Renal pelvis (tissue), 4 donors: Measurements from ENCODE around the gene RASGRF1. TPM values are rescaled to one million over a fixed set of nuclear protein-coding genes. Genes with fewer than 3 reads are reported as not detected.
A peak's percentile ranks its signal among the peaks of the same experiment; 100 is the strongest.

Experiments used
- DNase-seq: peaks from one replicate; pipeline ENCODE4 v3.0.0-alpha.2; 2013
- polyA plus RNA-seq, 3 donors: library from polyadenylated mRNA; unstranded; fragments of 120-200 nt; gene quantifications; one replicate each; pipeline ENCODE4 v1.2.1, GENCODE V29; 2013; ENCODE audit not compliant: insufficient read length in 3 of 3

Gene RASGRF1
- polyA plus RNA-seq, 3 donors, result 0.40 to 0.51 (median 0.41) TPM

DNA sequence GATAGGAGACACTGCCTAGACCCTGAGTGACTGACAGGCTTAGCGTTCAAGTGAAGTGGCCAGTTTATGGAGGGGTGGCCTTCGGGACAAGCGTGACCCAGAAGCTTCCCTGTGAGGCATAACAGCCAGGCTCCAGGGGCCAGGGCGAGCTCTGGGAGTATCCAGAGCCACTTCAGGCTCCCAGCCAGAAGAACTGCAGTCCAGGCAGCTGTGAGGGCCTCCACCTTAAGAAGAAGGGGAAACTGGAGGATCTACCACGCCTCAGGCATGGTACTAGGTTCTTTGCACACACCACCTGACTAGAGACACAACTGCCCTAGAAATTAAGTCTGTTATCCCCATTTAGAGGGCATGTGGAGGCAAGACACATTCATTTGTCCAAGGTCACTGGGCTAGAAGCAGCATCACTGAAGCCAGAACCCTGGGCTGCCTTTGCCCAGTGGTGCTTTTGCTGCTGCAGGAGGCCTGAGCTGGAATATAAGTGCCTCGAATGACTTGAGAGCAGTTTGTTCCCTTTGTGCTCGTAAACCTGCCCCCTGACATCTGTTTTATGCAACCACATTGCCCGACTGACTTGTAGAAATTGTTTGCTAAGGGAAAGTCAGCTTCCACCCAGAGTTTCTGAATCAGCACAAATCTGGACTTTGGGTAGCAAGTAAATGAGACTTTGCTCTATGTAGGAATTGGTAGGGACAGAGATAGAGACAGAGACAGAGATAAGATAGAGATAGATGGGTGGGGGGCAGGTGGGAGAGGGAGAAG lies 23.3 kb downstream of the RASGRF1 start:
- DNase-seq, result peak; percentile 52

DNA sequence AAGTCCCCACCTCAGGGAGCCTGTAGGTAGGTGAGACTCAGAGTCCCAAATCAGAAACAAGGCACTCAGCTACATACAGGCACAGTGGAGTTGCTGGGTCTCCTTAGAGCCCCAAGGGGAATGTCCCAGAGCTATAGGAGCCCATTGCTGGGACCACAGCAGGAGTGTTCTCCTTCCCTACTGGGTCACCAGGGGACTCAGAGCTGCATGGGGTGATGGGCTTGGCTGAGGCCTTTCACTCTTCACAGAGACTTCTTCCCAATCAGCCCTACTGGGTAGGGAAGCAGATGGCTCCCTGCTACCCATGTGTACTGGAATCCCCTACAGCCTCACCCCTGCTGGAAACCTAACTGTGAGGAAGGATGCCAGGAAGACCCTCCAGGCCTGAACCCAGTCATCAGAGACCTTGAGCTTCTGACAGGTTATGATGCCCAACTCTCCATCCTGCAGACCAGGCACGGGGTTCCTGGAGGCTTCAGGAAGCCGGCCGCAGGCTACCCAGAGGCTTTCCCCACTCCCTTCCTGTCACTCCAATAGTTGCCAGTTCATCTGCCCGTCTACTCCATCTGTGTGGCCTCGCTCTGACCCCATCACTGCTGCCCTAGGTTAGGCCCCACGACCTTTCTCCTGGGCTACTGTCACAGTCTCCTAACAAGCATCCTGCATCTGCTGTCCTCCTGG lies 24.0 kb downstream of the RASGRF1 start:
- DNase-seq, result no peak

DNA sequence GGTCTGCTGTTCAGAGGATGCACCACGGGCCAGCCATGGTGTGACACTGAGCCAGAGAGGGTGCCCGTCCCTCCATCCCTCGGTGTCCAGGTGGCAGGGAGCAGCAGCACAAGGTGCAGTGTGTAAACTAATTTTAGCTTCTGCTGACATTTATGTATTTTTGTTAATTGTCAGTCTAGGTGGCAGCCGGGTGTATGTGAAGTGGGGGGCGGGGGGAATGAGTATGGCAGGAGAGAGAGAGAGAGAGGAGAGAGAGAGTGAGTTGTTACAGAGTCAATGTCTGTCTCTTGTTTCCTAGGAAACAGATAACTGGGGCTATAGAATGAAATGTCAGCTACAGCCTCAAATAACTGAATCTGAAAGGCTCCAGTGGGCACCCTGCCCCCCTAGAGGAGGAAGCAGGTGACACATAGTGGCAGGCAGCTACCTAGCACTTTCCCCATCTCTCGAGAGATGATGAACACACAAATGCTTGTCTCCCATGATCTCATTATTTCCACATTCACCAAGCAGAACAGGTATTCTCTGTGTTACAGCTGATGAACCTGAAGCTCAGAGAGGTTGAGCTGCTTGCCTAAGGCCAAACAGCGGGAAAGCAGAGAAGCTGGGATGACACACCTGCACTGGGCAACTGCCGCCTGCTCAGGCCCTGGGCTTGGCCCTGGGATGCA lies 24.7 kb downstream of the RASGRF1 start:
- DNase-seq, result no peak

DNA sequence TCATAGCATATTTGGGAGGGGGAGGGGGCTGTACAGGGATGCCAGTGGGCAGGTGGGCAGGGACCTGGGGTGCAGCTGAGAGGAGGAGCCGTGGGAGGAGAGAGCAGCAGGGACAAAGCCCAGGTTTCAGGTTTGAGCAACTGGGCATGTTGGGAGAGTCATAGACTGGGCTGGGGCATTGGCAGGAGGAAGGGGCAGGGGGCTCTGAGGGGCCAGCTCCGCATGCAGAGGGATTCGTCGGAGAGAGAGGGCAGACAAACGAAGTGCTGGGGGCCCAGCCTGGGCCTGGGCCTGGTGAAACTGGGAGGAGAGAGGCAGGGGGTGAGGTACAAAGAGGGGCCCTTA lies 25.2 kb downstream of the RASGRF1 start:
- no peak for DNase-seq

DNA sequence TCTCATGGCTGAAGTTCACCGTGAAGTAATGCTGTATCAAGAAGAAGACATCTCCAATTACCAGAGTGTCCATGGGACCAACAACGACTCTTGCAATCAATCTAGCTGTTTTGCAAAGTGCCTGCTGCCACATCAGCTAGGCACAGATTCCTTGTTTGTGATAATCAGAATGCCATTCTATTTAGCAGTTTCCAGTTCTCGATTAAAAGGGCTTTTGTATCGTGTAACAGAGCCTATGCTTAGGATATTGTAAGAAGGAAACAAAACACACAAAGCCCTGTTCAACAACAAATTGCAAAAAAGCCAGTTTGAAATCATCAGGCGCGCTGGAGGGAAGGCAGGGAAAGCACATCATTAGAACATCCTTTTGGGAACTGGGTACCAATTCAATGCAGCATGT lies 26.1 kb downstream of the RASGRF1 start:
- DNase-seq, result no peak

DNA sequence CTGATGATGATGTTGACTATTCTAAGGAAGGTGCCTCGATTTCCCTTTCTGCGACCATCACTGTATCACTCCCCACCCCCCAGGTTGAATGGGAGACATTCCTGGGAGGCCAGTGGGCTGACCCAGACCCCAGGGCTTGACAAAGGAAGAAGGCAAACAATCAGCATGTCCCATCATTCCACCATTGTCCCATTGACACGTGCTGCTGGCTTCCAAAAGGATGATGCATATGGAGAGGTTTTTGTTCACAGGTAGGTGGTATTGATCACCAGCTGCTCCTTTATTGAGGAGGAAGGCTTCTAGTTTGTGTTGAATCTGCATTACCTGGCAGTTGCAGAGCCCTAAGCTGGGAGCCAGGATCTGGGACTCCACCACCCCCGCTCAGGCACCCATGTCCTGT lies 30.4 kb downstream of the RASGRF1 start:
- no peak for DNase-seq

DNA sequence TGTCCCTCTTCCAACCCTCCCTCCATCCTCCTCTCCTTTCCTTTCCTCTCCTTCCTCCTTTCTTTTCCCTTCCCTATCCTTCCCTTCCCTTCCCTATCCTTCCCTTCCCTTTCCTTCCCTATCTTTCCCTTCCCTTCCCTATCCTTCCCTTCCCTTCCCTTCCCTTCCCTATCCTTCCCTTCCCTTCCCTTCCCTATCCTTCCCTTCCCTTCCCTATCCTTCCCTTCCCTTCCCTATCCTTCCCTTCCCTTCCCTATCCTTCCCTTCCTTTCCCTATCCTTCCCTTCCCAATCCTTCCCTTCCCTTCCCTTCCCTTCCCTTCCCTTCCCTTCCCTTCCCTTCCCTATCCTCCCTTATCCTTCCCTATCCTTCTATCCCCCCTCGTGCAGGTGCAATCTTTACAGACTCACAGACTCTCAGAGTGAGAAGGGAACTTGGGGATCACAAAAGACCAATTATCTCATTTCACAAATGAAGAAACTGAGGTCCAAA lies 31.5 kb downstream of the RASGRF1 start:
- DNase-seq, result no peak

DNA sequence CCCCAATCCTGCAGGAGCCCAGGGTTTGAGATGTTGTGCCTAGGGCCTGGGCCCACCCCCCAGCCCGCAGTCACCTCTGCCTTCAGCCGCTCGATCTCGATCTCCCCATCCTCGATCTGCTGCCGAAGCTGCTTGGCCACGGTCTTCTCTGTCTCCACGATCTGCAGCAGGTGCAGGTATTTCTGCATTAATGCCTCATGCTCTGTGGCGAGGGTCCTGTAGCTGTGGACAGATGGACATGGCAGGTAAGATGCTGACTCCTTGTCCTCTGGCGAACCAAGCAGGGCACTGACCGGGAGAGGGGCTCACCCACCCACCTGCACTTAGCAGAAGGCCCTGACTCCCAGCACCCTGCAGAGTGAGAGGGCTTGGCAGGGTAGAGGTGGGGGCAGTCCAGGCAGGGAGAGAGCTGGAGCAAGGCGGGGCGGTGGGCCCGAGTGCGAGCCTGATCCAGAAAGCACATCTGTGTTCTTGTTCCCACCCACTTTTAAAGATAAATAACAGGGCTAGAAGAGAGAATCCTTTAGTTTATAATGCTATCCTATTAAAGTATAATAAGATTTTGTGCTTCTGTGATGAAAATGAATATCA lies 32.2 kb downstream of the RASGRF1 start:
- no peak for DNase-seq

DNA sequence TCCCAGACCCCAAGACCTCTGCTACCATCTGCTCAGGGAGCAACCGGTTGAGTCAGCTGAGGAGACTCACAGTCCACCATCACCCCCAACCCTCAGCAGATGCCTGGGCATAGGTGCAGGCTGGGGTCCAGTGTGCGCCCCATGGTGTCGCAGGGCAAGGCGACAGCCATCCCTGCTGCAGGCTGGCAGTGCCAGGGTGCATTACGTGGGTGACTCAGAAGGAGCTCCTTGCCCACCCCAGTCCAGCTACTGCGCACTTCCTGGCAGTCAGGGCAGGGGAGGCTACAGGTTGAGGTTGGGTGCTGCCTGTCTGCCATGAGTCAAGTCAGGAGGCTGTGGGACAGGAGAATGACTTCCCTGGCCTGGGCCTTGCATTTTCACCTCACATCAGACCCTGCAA lies 33.5 kb downstream of the RASGRF1 start:
- no peak for DNase-seq

DNA sequence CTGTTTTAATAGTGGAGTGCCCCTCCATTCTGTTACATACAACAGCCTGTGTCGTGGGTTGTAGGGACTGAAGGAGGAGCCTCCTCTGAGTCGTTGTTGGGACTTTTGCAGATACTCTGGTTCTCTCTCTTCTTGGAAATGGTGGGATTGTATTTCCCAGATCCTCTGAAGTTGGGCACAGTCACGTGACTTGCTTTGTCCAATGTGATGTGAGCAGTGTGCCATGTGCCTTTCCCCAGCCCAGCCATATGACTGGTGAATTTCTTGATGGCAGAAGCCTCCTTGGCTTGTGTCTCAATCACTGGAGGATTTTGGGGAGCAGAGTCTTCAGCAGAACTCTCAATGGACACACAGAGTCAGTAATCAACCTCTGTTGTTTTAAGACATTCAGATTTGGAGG lies 36.2 kb downstream of the RASGRF1 start:
- DNase-seq, result no peak

DNA sequence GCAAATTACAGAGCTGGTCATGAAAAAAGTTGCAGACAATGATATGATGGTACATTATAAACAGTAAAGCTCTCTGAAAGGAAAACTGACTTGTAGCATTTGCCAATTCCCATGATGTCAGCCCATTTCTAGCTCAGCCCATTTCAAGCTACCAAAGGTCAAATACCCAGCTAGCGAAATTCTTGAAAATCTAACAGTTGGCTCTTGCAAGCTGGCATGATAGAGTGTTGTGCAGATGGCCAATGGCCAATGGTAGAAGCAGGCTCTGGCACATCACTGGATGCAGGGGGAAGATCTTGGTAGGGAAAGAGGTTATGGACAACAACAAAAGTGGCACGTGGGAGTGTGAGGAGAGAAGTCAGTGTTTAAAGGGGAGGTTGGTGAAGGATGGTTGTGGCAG lies 36.7 kb downstream of the RASGRF1 start:
- no peak for DNase-seq

DNA sequence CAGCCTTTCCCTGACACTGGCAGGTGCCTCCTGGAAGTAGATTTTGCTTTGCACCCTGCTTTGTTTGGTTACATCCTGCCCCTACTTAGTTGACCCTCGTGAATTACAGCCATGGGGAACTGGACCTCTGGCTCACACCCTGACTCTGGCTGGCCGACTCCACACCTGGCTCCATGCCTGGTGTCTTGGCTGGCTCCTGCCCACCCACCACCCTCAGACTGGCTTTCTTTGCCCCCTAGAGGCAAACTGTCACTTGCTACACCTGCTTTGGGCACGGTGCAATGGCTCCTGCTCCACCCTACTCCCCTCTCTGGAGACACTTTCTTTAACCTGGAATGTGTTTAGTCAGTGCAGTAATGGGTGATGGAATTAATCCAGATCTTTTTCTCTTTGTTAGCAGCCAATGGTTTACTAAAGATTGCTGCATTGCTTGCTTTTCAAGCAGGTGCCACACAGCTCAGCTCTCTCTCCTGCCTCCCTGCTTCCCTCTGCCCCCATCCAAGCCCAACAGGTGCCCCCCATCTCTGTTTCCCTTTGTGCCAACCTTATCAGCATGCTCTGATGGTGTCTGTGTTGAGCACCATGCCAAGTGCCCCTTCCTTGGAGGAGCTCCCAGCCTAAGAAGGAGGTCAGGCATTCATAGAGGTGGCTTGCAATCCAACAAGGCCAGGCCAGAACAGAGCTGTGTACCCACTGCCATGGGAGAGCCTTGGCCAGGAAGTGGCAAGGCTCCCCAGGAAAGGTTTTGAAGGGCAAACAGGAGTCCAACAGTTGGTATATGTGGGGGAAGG lies 38.4 kb downstream of the RASGRF1 start:
- DNase-seq, result no peak

DNA sequence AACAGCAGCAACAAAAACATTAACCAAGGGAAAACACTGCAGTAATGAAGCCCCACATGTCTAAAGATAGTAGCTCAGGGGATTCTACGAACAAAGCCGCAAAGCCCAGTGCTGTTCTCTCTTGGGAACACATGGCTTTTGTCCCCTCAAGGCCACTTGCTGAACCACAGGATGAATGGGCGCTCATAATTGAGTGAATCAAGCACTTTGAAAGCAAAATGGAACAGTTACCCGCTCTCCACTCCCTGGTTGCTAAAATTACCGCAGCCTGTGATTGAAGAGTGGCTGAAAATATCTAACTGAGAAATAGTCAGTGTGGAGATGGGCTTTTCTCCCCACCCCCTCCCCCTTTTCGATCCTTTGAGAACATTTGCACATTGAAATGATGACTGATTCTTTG lies 39.6 kb downstream of the RASGRF1 start:
- DNase-seq, result no peak

DNA sequence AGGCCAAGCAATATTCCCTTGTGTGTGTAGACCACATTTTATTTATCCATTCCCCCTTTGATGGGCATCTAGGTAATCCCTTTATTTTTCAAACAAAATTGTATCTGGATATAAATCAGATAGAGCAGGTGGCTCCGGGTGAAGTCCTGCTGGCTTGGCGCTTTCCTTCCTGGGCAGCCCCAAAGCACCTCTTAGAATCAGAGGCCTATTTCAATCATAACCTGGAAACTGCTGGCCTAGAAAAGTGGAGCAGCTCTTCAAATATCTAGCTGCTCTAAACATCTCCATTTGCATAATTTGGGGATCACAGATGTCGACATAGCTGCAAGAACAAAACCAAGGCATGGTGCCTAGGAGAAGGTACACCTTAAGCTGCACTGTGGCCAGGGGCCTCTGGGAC lies 40.2 kb downstream of the RASGRF1 start:
- DNase-seq, result no peak

DNA sequence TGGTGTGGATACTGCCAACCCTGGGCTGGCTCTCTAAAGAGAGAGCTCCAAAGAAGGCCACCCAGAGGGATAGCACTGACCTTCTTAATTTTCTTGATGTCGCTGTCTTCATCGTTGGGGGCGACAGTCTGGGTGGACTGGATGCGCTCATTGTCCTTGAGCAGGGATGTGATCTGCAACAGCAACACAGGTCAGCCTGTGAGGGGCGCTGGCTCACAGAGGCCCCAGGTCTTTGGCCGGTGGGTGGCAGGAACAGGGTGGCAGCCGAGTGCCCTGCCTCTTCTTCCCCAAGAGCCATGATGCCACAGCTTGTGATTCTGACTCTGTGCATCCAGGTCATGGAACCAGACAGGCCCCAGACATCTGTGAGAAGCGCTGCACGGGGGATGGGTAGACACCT lies 41.2 kb downstream of the RASGRF1 start:
- DNase-seq, result no peak

DNA sequence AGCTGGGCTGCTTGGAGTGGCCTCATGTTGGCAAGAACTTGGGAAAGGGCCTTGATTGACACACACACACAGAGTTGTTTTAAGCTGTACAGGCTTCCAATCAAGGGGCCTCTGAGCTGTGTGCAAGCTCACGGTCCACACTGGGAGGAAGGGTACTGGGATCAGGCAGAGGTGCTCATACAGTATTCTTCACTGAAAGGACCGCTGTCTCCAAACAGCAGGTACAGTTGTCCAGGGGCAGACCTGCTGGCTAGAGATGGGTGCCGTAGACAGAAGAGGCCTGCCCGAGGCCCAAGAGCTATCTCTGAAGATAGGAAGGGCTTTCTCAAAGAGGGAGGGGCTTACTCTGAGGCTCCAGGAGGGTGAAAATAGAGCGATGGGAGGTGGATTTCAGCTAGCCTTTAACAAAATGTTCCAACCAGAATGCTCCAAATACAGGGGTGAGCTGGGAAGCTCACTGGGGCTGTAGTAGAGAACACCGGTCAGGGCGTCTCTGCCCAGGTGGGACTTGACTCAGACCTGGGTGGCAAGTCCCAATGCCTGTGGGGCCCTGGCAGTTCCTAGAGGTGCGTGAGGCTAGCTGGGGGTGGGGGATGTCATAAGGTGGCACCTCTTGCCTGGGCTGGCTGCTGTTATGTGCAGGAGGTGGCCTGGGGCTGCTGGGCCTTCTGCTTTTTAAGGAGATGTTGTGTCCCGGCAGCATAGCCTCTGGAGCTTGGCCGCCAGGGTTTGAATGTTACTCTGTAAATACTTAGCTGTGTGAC lies 42.7 kb downstream of the RASGRF1 start:
- no peak for DNase-seq

DNA sequence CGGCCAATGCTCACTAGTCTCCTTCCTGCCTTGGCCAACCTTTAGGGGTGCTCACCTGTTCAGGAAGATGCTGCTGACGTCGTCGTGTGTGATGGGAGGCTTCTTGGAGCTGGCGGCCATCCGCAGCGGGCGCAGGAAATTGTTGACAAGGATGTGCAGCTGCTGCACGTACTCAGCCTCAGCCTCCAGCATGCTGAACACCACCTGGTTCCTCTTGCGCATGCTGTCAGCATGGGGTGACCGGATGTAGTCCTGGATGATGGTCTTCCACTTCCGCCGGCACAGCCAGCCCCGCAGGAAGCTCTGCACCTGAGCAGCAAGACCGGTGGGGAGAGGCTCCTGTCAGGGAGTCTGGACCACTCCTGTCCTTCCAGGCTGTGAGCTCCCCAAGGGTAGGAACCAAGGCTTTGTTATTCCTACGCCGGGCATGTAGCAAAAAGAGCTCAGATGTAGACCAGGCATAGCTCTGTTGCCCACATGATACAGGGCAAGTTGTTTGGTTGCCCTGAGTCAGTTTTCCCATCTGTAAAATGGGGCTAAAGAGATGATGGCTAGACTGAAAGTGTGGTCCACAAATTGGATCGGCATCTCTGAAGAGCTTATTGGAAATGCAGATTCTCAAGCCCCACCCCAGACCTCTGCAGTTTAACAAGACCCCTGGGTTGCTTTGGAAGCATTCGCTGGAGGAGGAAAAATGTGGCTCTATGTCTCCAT lies 43.7 kb downstream of the RASGRF1 start:
- DNase-seq, result no peak

DNA sequence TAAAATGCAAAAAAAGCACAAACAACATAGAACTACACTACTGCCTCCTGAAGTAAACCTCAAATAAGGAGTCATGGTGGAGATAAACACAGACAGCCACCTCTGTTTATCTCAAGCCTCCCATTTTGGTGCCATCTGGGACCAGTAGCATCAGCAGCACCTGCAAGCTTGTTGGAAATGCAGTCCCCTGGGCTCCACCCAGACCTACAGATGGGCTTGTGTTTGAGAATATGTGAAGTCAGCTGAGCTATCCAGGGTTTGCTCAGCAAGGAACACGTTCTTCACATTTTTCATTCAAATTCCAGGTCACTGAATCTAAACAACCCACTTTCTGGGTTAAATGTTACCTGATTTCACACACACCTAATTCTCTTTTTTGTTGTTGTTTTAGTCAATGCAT lies 45.5 kb downstream of the RASGRF1 start:
- no peak for DNase-seq

DNA sequence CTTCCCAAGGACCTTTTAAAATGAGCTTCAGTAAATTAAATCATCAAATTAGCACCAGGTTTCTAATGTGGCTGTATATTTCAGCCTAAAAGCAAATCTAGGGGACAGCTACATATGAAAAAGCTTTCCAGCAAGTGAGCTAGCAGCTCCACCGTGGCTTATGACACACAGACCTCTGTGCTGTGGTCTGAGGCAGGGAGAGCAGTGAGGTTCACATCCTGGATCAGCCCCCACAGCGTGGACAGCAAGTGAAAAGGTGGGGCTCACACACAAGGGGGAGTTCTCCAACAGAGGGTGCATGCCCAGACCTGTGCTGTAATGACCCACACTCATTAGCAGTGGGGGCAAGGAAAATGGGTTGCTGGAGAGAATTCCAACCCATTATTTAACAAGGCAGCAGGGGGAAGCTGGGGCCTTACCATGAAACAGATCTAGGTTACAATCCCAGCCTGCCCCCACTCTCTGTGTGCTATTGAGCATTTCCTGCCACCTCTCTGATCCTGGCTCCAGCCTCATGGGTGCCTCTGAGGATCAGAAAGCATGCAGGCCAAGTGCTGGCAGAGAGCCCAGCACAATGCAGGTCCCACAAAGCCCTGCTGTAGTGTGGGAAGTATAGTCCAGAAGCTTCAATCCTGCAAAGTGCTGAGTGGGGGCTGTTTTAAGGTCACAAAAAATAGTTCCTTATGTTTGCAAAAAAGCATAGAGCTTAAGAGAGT lies 48.2 kb downstream of the RASGRF1 start:
- DNase-seq, result no peak
